Neural crest cell (in vitro differentiated cells): ENCODE data around the gene ZNF625. TPM values are rescaled to one million over a fixed set of nuclear protein-coding genes. Genes with fewer than 3 reads are reported as not detected.
"Not testable (repeated sequence)": the region's sequence is repeated elsewhere in the genome, so short reads cannot be mapped to it uniquely, and the experiment has no call there.

ENCODE experiments used
- DNase-seq: peaks from one replicate; pipeline ENCODE4 v3.0.0; 2021; ENCODE audit warnings: low read depth, mixed read lengths, low spot score
- H3K27ac Mint-ChIP-seq: one replicate; pipeline ENCODE4 v1.8.0; 2021; ENCODE audit warnings: mild to moderate bottlenecking, mixed read lengths; ENCODE audit not compliant: unreplicated experiment
- H3K27me3 Mint-ChIP-seq: 2 replicates; pipeline ENCODE4 v1.8.0; 2021; ENCODE audit warnings: low read depth, mild to moderate bottlenecking, mixed read lengths
- H3K36me3 Mint-ChIP-seq: 2 replicates; pipeline ENCODE4 v1.8.0; 2021; ENCODE audit warnings: low read depth, mild to moderate bottlenecking, mixed read lengths
- H3K4me1 Mint-ChIP-seq: 2 replicates; pipeline ENCODE4 v1.8.0; 2021; ENCODE audit warnings: mixed read lengths
- H3K4me3 Mint-ChIP-seq: one replicate; pipeline ENCODE4 v1.8.0; 2021; ENCODE audit warnings: mild to moderate bottlenecking, mixed read lengths
- H3K9me3 Mint-ChIP-seq: 2 replicates; pipeline ENCODE4 v1.8.0; 2021; ENCODE audit warnings: mixed read lengths
- total RNA-seq: library from RNA; stranded (reverse); gene quantifications from 2 replicates; pipeline ENCODE4 v1.2.1, GENCODE V29; 2021
- TF ChIP-seq, protein P1 (sequence below): fragments of 200-600 bp; sonication (generic); conservative IDR thresholded peaks from 2 replicates; pipeline ENCODE4 v1.5.0; 2021; ENCODE audit warnings: antibody characterized with exemption, mild to moderate bottlenecking

The ZNF625 gene
- total RNA-seq, 1 donor from 2014 or later = 22.8 TPM

- Mint-ChIP-seq H3K9me3 (peaks cover 23% of the 10 kb centered on the region), H3K4me3 (no peak overlapping the region), H3K27me3 (no peaks in the 10 kb centered on the region), H3K4me1 (no peaks in the 10 kb centered on the region), H3K27ac (no peak overlapping the region), H3K36me3 (peaks cover 67% of the 10 kb centered on the region)
- no peak for DNase-seq
- TF ChIP-seq, protein P1, sequence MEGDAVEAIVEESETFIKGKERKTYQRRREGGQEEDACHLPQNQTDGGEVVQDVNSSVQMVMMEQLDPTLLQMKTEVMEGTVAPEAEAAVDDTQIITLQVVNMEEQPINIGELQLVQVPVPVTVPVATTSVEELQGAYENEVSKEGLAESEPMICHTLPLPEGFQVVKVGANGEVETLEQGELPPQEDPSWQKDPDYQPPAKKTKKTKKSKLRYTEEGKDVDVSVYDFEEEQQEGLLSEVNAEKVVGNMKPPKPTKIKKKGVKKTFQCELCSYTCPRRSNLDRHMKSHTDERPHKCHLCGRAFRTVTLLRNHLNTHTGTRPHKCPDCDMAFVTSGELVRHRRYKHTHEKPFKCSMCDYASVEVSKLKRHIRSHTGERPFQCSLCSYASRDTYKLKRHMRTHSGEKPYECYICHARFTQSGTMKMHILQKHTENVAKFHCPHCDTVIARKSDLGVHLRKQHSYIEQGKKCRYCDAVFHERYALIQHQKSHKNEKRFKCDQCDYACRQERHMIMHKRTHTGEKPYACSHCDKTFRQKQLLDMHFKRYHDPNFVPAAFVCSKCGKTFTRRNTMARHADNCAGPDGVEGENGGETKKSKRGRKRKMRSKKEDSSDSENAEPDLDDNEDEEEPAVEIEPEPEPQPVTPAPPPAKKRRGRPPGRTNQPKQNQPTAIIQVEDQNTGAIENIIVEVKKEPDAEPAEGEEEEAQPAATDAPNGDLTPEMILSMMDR = no peak
Observed at GRCh38 chr19:12111943-12112637, 44.4 kb downstream of the ZNF625 start.

- Mint-ChIP-seq H3K4me1 (no peaks in the 10 kb centered on the region), H3K4me3 (no peak overlapping the region), H3K36me3 (peaks cover 71% of the 10 kb centered on the region), H3K27me3 (no peaks in the 10 kb centered on the region), H3K9me3 (peaks cover 20% of the 10 kb centered on the region), H3K27ac (no peak overlapping the region)
- TF ChIP-seq, protein P1 = no peak
- no peak for DNase-seq
Observed at GRCh38 chr19:12111176-12111575, 45.4 kb downstream of the ZNF625 start.

- H3K4me3 Mint-ChIP-seq, H3K27me3 Mint-ChIP-seq, H3K4me1 Mint-ChIP-seq, DNase-seq, H3K27ac Mint-ChIP-seq: not testable (repeated sequence)
- Mint-ChIP-seq H3K9me3 (peaks cover 20% of the 10 kb centered on the region), H3K36me3 (peaks cover 64% of the 10 kb centered on the region)
Observed at GRCh38 chr19:12103909-12104308, 52.6 kb downstream of the ZNF625 start.

GRCh38 chr19:12098040-12098439 lies 58.5 kb downstream of the ZNF625 start:
- peaks cover 69% of the 10 kb centered on the region for H3K36me3 Mint-ChIP-seq
- H3K27ac Mint-ChIP-seq = no peak overlapping the region
- TF ChIP-seq, protein P1 = no peak
- DNase-seq = no peak
- no peaks in the 10 kb centered on the region for H3K27me3 Mint-ChIP-seq
- H3K4me1 Mint-ChIP-seq = peaks cover 8% of the 10 kb centered on the region
- peaks cover 21% of the 10 kb centered on the region for H3K9me3 Mint-ChIP-seq
- no peak overlapping the region for H3K4me3 Mint-ChIP-seq

DNA sequence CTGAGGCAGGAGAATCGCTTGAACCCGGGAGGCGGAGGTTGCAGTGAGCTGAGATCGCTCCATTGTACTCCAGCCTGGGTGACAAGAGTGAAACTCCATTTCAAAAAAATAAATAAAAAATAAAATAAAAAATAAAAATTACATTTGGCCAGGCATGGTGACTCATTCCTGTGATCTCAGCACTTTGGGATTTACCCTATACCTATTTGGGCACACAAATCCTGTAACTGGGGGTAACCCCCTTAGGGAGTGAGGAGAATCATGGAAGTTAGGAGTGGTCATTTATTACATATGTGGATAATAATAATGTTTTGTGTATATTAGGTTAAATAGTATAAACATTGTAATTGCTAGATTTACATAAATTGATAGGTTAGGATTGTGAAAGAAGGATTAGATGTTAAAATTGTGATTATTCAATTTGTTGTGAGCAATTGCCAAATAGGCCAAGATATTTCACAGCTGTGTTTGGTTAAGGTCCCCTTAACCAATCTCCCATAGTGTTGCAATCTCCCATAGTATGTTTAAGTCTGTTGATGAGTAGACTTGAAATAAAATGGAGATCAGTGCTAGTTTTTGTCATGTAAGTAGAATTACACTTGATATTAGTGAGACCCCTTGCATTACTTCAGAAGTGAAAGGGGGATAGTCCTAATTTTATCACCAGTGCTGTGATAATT lies 61.3 kb downstream of the ZNF625 start:
- no peak overlapping the region for H3K27ac Mint-ChIP-seq
- peak overlapping the region; percentile 16 for H3K4me3 Mint-ChIP-seq
- TF ChIP-seq, protein P1 = no peak
- peaks cover 26% of the 10 kb centered on the region for H3K4me1 Mint-ChIP-seq
- peaks cover 49% of the 10 kb centered on the region for H3K36me3 Mint-ChIP-seq
- no peak for DNase-seq
- H3K27me3 Mint-ChIP-seq = no peaks in the 10 kb centered on the region
- peaks cover 21% of the 10 kb centered on the region for H3K9me3 Mint-ChIP-seq

Other genes starting within 250 kb of the ZNF625 start
- 12.5 and 12.8 TPM in 2 replicates for gene ZNF700, start 231.6 kb downstream of the ZNF625 start, total RNA-seq
- 2.9 and 4.5 TPM in 2 replicates for gene ZNF763, start 191.7 kb downstream of the ZNF625 start, total RNA-seq
- 5.7 and 5.8 TPM in 2 replicates for gene ZNF433, start 121.1 kb downstream of the ZNF625 start, total RNA-seq
- gene ZNF878, start 103.8 kb downstream of the ZNF625 start, total RNA-seq = 2.1 and 2.5 TPM in 2 replicates
- 9.4 and 10.0 TPM in 2 replicates for gene ZNF844, start 92.0 kb downstream of the ZNF625 start, total RNA-seq
- 8.1 and 9.1 TPM in 2 replicates for gene ZNF20, start 16.4 kb downstream of the ZNF625 start, total RNA-seq
- gene ZNF136, start 6.4 kb upstream of the ZNF625 start, total RNA-seq = 13.2 and 13.3 TPM in 2 replicates
- 5.5 and 5.8 TPM in 2 replicates for gene ZNF44, start 138.1 kb upstream of the ZNF625 start, total RNA-seq
- 1.6 and 2.4 TPM in 2 replicates for gene ZNF563, start 176.9 kb upstream of the ZNF625 start, total RNA-seq
- gene ZNF442, start 208.9 kb upstream of the ZNF625 start, total RNA-seq = 5.6 and 6.8 TPM in 2 replicates
- 4.6 and 4.8 TPM in 2 replicates for gene ZNF799, start 244.5 kb upstream of the ZNF625 start, total RNA-seq